Aorta (tissue), 5 donors: ENCODE measurements around the gene PGR. TPM values are rescaled to one million over a fixed set of nuclear protein-coding genes. Genes with fewer than 3 reads are reported as not detected.

Experiments
- ATAC-seq: fragments of 200-7000 bp; cut with Tn5 transposase; one replicate; pipeline ENCODE4 v1.9.1; 2022; ENCODE audit warnings: moderate library complexity; ENCODE audit not compliant: low FRiP score
- DNase-seq, 2 donors: peaks; one replicate each; pipeline ENCODE4 v3.0.0-alpha.2; 2020
- H3K27ac ChIP-seq, 2 donors: one replicate each; pipeline ENCODE4 v1.5.1; 2013; ENCODE audit warnings: low read length in 2 of 2, mild to moderate bottlenecking in 2 of 2, moderate library complexity in 2 of 2, control low read depth in 1 of 2, inconsistent platforms in 1 of 2, low read depth in 1 of 2
- H3K27me3 ChIP-seq, 2 donors: one replicate each; pipeline ENCODE4 v1.6.1; 2013; ENCODE audit warnings: control low read depth in 1 of 2, low read length in 1 of 2, mild to moderate bottlenecking in 1 of 2, moderate library complexity in 1 of 2; ENCODE audit not compliant: insufficient read depth in 2 of 2, control insufficient read depth in 1 of 2
- H3K36me3 ChIP-seq, 2 donors: one replicate each; pipeline ENCODE4 v1.6.1; 2013; ENCODE audit warnings: control low read depth in 1 of 2, low read length in 1 of 2, mild to moderate bottlenecking in 1 of 2; ENCODE audit not compliant: insufficient read depth in 2 of 2, control insufficient read depth in 1 of 2
- H3K4me1 ChIP-seq, 2 donors: one replicate each; pipeline ENCODE4 v1.6.1; 2013; ENCODE audit warnings: low read length in 2 of 2, control low read depth in 1 of 2, mild to moderate bottlenecking in 1 of 2, moderate library complexity in 1 of 2; ENCODE audit not compliant: insufficient read depth in 2 of 2, control insufficient read depth in 1 of 2
- H3K4me3 ChIP-seq, 2 donors: one replicate each; pipeline ENCODE4 v1.5.1; 2013; ENCODE audit warnings: low read length in 2 of 2, control low read depth in 1 of 2, mild to moderate bottlenecking in 1 of 2
- H3K9me3 ChIP-seq: one replicate; pipeline ENCODE4 v1.6.1; 2013; ENCODE audit warnings: mild to moderate bottlenecking, low read length; ENCODE audit not compliant: control insufficient read depth
- WGBS, 2 donors: extraction: QIAGEN DNeasy Blood & Tissue Kit; methylation state at CpG; one replicate each; pipeline ENCODE4 v1.1.7; 2013; 5-methylcytosine and 5-hydroxymethylcytosine counted together
- intact Hi-C, 2 donors: fragments of 100-400 bp; cut with DNase I; formaldehyde crosslinking; loops; one replicate each; pipeline versions ENCODE4 v1.14.2 to v1.15.0; 2022
- polyA plus RNA-seq, 2 donors: library from polyadenylated mRNA; stranded (reverse); fragments of 200-250 nt; gene quantifications; one replicate each; pipeline ENCODE4 v1.2.3, GENCODE V29; 2013
- total RNA-seq, 2 donors: library from RNA; stranded (reverse); fragmentation: NEBNext Ultra II Directional; extraction: Animal tissue kit (Norgen Biotek cat#: 25700); gene quantifications; one replicate each; pipeline ENCODE4 v1.2.1, GENCODE V29; 2021
- donor health status: healthy with polysubstance abuse.
- donor health status: Bipolar disorder and iron deficiency.
- donor health status: DM: no; HTN: no; CAD: no.
- donor health status: DM: no; HTN: no; CAD: no.
- donor health status: DM: yes; HTN: yes; CAD: no.

PGR gene
- total and polyA plus RNA-seq, 4 donors = 3.1 to 16.7 (median 9.6) TPM

- no peaks in the 10 kb centered on the region for H3K36me3 ChIP-seq
- H3K9me3 ChIP-seq = no peaks in the 10 kb centered on the region
- DNase-seq = no peak
- no peak for ATAC-seq
- H3K4me1 ChIP-seq = peaks cover 0 to 1% of the 10 kb centered on the region in 2 donors
- 89 to 91% methylated on average over 5 of the region's 5 CpGs for WGBS, 2 donors
- H3K4me3 ChIP-seq = no peak overlapping the region
- intact Hi-C loops = no loop called here
- no peak overlapping the region for H3K27ac ChIP-seq
- no peaks in the 10 kb centered on the region for H3K27me3 ChIP-seq
These were observed 117.7 kb downstream of the PGR start for GRCh38 chr11:101011881-101012280.

GRCh38 chr11:101010899-101011298 lies 118.7 kb downstream of the PGR start:
- ATAC-seq = no peak
- H3K36me3 ChIP-seq = no peaks in the 10 kb centered on the region
- intact Hi-C loops = no loop called here
- no peak overlapping the region for H3K27ac ChIP-seq
- H3K27me3 ChIP-seq = no peaks in the 10 kb centered on the region
- no peaks in the 10 kb centered on the region for H3K9me3 ChIP-seq
- peaks cover 0 to 1% of the 10 kb centered on the region in 2 donors for H3K4me1 ChIP-seq
- 89% methylated on average over 5 of the region's 5 CpGs for WGBS, 2 donors
- no peak for DNase-seq
- no peak overlapping the region for H3K4me3 ChIP-seq

- no peaks in the 10 kb centered on the region for H3K27me3 ChIP-seq
- H3K4me1 ChIP-seq = peaks cover 0 to 1% of the 10 kb centered on the region in 2 donors
- no peaks in the 10 kb centered on the region for H3K9me3 ChIP-seq
- no peak overlapping the region for H3K4me3 ChIP-seq
- DNase-seq (no peak), ATAC-seq (no peak)
- no peak overlapping the region for H3K27ac ChIP-seq
- intact Hi-C loops = no loop called here
- WGBS, 2 donors = 61 to 63% methylated on average over 2 of the region's 2 CpGs
- H3K36me3 ChIP-seq = no peaks in the 10 kb centered on the region
These were observed 119.9 kb downstream of the PGR start for GRCh38 chr11:101009690-101010055.

- Histone ChIP-seq H3K4me3 (no peak overlapping the region), H3K36me3 (no peaks in the 10 kb centered on the region), H3K9me3 (no peaks in the 10 kb centered on the region), H3K4me1 (peaks cover 0 to 1% of the 10 kb centered on the region in 2 donors), H3K27me3 (no peaks in the 10 kb centered on the region), H3K27ac (no peak overlapping the region)
- ATAC-seq (no peak), DNase-seq (no peak)
- WGBS, 2 donors = 88 to 93% methylated on average over 1 of the region's 1 CpG
- intact Hi-C loops = no loop called here
These were observed 120.5 kb downstream of the PGR start for GRCh38 chr11:101008961-101009689.

- Histone ChIP-seq H3K27ac (no peak overlapping the region), H3K9me3 (no peaks in the 10 kb centered on the region), H3K4me1 (peaks cover 0 to 1% of the 10 kb centered on the region in 2 donors), H3K27me3 (no peaks in the 10 kb centered on the region), H3K36me3 (no peaks in the 10 kb centered on the region), H3K4me3 (no peak overlapping the region)
- ATAC-seq (no peak), DNase-seq (no peak)
- 90 to 91% methylated on average over 4 of the region's 4 CpGs for WGBS, 2 donors
- intact Hi-C loops = no loop called here
These were observed 126.1 kb downstream of the PGR start for GRCh38 chr11:101003468-101003867.

GRCh38 chr11:100999756-101000155 lies 129.9 kb downstream of the PGR start:
- no peak for ATAC-seq
- no peaks in the 10 kb centered on the region for H3K36me3 ChIP-seq
- H3K4me3 ChIP-seq = no peak overlapping the region
- no peaks in the 10 kb centered on the region for H3K27me3 ChIP-seq
- DNase-seq = no peak
- H3K27ac ChIP-seq = no peak overlapping the region
- no peaks in the 10 kb centered on the region for H3K9me3 ChIP-seq
- intact Hi-C loops = loop anchor here in 1 of 2 donors (10.0 kb wide), 1 partner anchor 125 kb away; the partner anchor contains the start of gene PGR
- whole genome bisulfite sequencing, 2 donors = 97 to 100% methylated on average over 1 of the region's 1 CpG
- H3K4me1 ChIP-seq = peaks cover 0 to 6% of the 10 kb centered on the region in 2 donors

- Histone ChIP-seq H3K36me3 (no peaks in the 10 kb centered on the region), H3K27ac (peak overlapping the region in 1 of 2 donors; percentile 43), H3K4me3 (no peak overlapping the region), H3K9me3 (no peaks in the 10 kb centered on the region), H3K27me3 (no peaks in the 10 kb centered on the region), H3K4me1 (peaks cover 3 to 6% of the 10 kb centered on the region in 2 donors)
- DNase-seq = no peak
- intact Hi-C loops = loop anchor here (5.0 to 10.0 kb wide), 2 partner anchors 130 to 132 kb away; partner anchors contain the start of gene PGR (in 2 of the 2)
- 100% methylated on average over 2 of the region's 2 CpGs for WGBS, 2 donors
- ATAC-seq = no peak
These were observed 134.6 kb downstream of the PGR start for GRCh38 chr11:100994966-100995365.

- DNase-seq = no peak
- Histone ChIP-seq H3K4me1 (peaks cover 0 to 3% of the 10 kb centered on the region in 2 donors), H3K27ac (no peak overlapping the region)
These were observed 138.1 kb downstream of the PGR start for GRCh38 chr11:100991541-100991940.

GRCh38 chr11:100990931-100991330 lies 138.7 kb downstream of the PGR start:
- peaks cover 0 to 3% of the 10 kb centered on the region in 2 donors for H3K4me1 ChIP-seq
- DNase-seq (no peak), ATAC-seq (no peak)
- no peaks in the 10 kb centered on the region for H3K27me3 ChIP-seq
- H3K27ac ChIP-seq = peak overlapping the region in 1 of 2 donors; percentile 43
- intact Hi-C loops = loop anchor here (5.0 to 10.0 kb wide), 2 partner anchors 134 to 136 kb away; partner anchors contain the start of gene PGR (in 2 of the 2)
- no peaks in the 10 kb centered on the region for H3K9me3 ChIP-seq
- H3K4me3 ChIP-seq = no peak overlapping the region
- no peaks in the 10 kb centered on the region for H3K36me3 ChIP-seq
- 29 to 61% methylated on average over 1 of the region's 1 CpG for WGBS, 2 donors

More at GRCh38 chr11:100991541-100991940, 138.1 kb downstream of the PGR start:
- no peak for ATAC-seq
- no peaks in the 10 kb centered on the region for H3K36me3 ChIP-seq
- H3K9me3 ChIP-seq = no peaks in the 10 kb centered on the region
- H3K4me3 ChIP-seq = no peak overlapping the region
- intact Hi-C loops = loop anchor here (5.0 to 10.0 kb wide), 2 partner anchors 133 to 136 kb away; partner anchors contain the start of gene PGR (in 2 of the 2)
- 10 to 11% methylated on average over 2 of the region's 2 CpGs for WGBS, 2 donors
- H3K27me3 ChIP-seq = no peaks in the 10 kb centered on the region
